C4-2B (cell line): ENCODE results near the gene NELFA.

ENCODE experiments used
- ZFX ChIP-seq: fragments of 450-650 bp; IDR thresholded peaks from 2 replicates; pipeline ENCODE4 v1.6.1; 2017
- TF ChIP-seq, protein P1 (sequence below): fragments of 450-650 bp; conservative IDR thresholded peaks from 2 replicates; pipeline ENCODE4 v1.5.1; 2017; ENCODE audit warnings: mild to moderate bottlenecking

DNA sequence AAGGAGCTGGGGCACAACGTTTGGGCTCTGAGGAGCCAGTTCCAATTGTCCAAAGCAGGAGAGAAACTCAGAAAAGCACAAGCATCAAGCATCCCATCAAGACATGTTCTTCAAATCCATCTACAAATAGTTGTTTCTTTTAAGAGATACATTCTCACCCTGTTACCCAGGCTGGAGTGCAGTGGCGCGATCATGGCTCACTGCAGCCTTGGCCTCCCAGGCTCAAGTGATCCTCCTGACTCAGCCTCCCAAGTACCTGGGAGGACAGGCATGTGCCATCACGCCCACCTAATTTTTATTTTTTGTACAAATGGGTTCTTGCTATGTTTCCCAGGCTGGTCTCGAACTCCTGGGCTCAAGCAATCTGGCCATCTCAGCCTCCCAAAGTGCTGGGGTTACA is 18.1 kb downstream of the NELFA start:
- TF ChIP-seq, protein P1, sequence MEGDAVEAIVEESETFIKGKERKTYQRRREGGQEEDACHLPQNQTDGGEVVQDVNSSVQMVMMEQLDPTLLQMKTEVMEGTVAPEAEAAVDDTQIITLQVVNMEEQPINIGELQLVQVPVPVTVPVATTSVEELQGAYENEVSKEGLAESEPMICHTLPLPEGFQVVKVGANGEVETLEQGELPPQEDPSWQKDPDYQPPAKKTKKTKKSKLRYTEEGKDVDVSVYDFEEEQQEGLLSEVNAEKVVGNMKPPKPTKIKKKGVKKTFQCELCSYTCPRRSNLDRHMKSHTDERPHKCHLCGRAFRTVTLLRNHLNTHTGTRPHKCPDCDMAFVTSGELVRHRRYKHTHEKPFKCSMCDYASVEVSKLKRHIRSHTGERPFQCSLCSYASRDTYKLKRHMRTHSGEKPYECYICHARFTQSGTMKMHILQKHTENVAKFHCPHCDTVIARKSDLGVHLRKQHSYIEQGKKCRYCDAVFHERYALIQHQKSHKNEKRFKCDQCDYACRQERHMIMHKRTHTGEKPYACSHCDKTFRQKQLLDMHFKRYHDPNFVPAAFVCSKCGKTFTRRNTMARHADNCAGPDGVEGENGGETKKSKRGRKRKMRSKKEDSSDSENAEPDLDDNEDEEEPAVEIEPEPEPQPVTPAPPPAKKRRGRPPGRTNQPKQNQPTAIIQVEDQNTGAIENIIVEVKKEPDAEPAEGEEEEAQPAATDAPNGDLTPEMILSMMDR: no peak
- no peak for TF ChIP-seq ZFX
